Measurements from ENCODE around the gene RASGRP4. TPM values are rescaled to one million over a fixed set of nuclear protein-coding genes. Genes with fewer than 3 reads are reported as not detected.

Gene RASGRP4
- total RNA-seq, 1 experiment from 2014 or later: not detected

DNA sequence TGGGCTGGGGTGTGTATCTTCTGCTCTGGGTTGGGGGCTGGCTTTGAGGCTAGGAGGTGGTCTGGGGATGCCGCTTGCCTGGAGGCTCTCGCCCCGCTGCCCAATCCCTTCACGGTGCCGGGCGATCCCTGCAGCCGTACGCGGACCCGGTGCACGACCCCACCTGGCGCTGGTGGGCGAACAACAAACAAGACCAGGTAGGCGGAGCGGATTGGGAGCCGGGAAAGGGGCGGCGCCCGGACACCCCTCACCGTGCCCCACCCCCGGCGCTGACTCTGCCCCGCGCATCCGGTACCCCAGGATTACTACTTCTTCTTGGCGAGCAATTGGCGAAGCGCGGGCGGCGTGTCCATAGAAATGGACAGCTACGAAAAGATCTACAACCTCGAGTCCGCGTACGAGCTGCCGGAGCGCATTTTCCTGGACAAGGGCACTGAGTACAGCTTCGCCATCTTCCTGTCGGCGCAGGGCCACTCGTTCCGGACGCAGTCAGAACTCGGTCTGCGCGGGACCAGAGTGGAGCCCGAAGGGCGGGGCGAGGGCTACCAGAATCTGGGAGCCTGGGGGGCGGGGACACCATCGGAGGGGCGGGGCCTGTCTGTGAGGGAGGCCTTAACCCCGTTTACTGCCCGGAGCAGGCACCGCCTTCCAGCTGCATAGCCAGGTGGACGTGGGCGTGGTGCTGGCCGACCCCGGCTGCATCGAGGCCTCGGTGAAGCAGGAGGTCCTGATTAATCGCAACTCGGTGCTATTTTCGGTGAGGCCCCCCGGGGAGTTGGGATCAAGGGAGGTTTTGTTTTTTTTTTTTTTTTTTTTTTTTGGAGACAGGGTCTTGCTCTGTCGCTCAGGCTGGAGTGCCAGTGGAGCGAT is 63.7 kb downstream of the RASGRP4 start:
- Histone ChIP-seq H3K79me2 (ENCODE audit: low read depth) (no peaks in the 10 kb centered on the region), H3K4me2 (peak overlapping the region; percentile 98), H3K4me1 (replicated peaks; ENCODE audit: insufficient read depth) (peaks cover 6% of the 10 kb centered on the region; the same call in 1 of the 2 replicates), H4K20me1 (ENCODE audit: insufficient read depth) (no peaks in the 10 kb centered on the region), H3K27ac (no peak overlapping the region), H3F3A (ENCODE audit: insufficient read depth, low read depth) (peaks cover 2% of the 10 kb centered on the region; the same call in 1 of the 2 replicates), H3K9me3 (ENCODE audit: insufficient read depth, low read depth) (no peaks in the 10 kb centered on the region), H3K9me2 (ENCODE audit: insufficient read depth) (no peaks in the 10 kb centered on the region), H3K27me3 (ENCODE audit: insufficient read depth, low read depth) (peaks cover 41% of the 10 kb centered on the region; the same call in 1 of the 2 replicates), H3K4me3 (peak overlapping the region; percentile 74), H3K36me3 (ENCODE audit: low read depth) (no peaks in the 10 kb centered on the region), H2AFZ (peak overlapping the region; percentile 94)
- DNase-seq: peak; percentile 57 to 83
- TSS peak; percentile 70 for BruUV-seq (replicated peaks)
- ChIA-PET CTCF (interaction anchor here (0.7 kb wide), 1 partner anchor 407 kb away, joined by 4 read pairs; no protein-coding TSS in a partner anchor), POLR2A (ENCODE audit: unreplicated experiment) (interaction anchor here (0.6 to 0.7 kb wide), 3 partner anchors 40 to 981 kb away, joined by 3 to 6 read pairs (median 4); no protein-coding TSS in a partner anchor)
- TF ChIP-seq EZH2 (IDR thresholded peaks at IDR 0.05; ENCODE audit: low read depth) (no peak), CTCF (conservative IDR thresholded peaks at IDR 0.05) (no peak)
- intact Hi-C loops (cut with micrococcal nuclease; ENCODE audit: unreplicated experiment): no loop called here

GRCh38 chr19:38361633-38362075 is 64.4 kb downstream of the RASGRP4 start:
- no peak for TF ChIP-seq CTCF (conservative IDR thresholded peaks at IDR 0.05)
- TF ChIP-seq EZH2 (IDR thresholded peaks at IDR 0.05; ENCODE audit: low read depth): no peak

More at GRCh38 chr19:38361633-38362075, 64.4 kb downstream of the RASGRP4 start:
- Histone ChIP-seq H3K36me3 (ENCODE audit: low read depth) (no peaks in the 10 kb centered on the region), H3K4me3 (peak overlapping the region; percentile 74), H3F3A (ENCODE audit: insufficient read depth, low read depth) (peaks cover 2% of the 10 kb centered on the region; the same call in 1 of the 2 replicates), H3K9me3 (ENCODE audit: insufficient read depth, low read depth) (no peaks in the 10 kb centered on the region), H3K9me2 (ENCODE audit: insufficient read depth) (no peaks in the 10 kb centered on the region), H2AFZ (peak overlapping the region; percentile 94), H4K20me1 (ENCODE audit: insufficient read depth) (no peaks in the 10 kb centered on the region), H3K4me2 (peak overlapping the region; percentile 98), H3K27me3 (ENCODE audit: insufficient read depth, low read depth) (peaks cover 41% of the 10 kb centered on the region; the same call in 1 of the 2 replicates), H3K79me2 (ENCODE audit: low read depth) (no peaks in the 10 kb centered on the region), H3K4me1 (replicated peaks; ENCODE audit: insufficient read depth) (peaks cover 6% of the 10 kb centered on the region; the same call in 1 of the 2 replicates), H3K27ac (no peak overlapping the region)
- BruUV-seq (replicated peaks): no TSS peak
- peak; percentile 60 to 84 for DNase-seq
- POLR2A ChIA-PET (ENCODE audit: unreplicated experiment): interaction anchor here (0.5 to 0.7 kb wide), 2 partner anchors 43 to 981 kb away, joined by 4 to 8 read pairs; no protein-coding TSS in a partner anchor
- intact Hi-C loops (cut with micrococcal nuclease; ENCODE audit: unreplicated experiment): no loop called here
- CTCF ChIA-PET: interaction anchor here (0.7 kb wide), 1 partner anchor 408 kb away, joined by 4 read pairs; no protein-coding TSS in a partner anchor
